IMR-90 (cell line): ENCODE data around the gene TBCD. TPM values are rescaled to one million over a fixed set of nuclear protein-coding genes. Genes with fewer than 3 reads are reported as not detected.

ENCODE experiments used
- ATAC-seq: fragments of 200-7000 bp; cut with Tn5 transposase; 2 replicates; pipeline ENCODE4 v1.9.1; 2020; ENCODE audit warnings: low read depth, mild to moderate bottlenecking, moderate library complexity
- BruUV-seq: library from RNA; stranded (reverse); fragments of 400-500 nt; replicated peaks from 2 replicates; lab custom pipeline; 2021; lab: Mats Ljungman, UMichigan
- CTCF ChIA-PET: fragments of 300-600 bp; formaldehyde crosslinking; extraction: SDS; loops from one replicate; lab custom pipeline; 2021; ENCODE audit warnings: antibody characterized with exemption; lab: Yijun Ruan, JAX
- POLR2A ChIA-PET: fragments of 300-600 bp; sonication (Branson Sonifier 250); formaldehyde crosslinking; loops from one replicate; lab custom pipeline; 2022; ENCODE audit warnings: antibody characterized with exemption; ENCODE audit not compliant: unreplicated experiment; lab: Charles Lee
- DNase-seq: peaks from one replicate; pipeline ENCODE4 v3.0.0; 2013
- H2AFZ ChIP-seq: replicated peaks from 2 replicates; pipeline ENCODE3; 2013; ENCODE audit warnings: low read length, mild to moderate bottlenecking; ENCODE audit not compliant: poor library complexity
- H2AK5ac ChIP-seq: 2 replicates; pipeline ENCODE4 v1.6.1; 2013; ENCODE audit warnings: low read depth, low read length, inconsistent platforms
- H2AK9ac ChIP-seq: replicated peaks from 2 replicates; pipeline ENCODE3; 2013; ENCODE audit warnings: mild to moderate bottlenecking, low read depth, low read length, moderate library complexity; ENCODE audit not compliant: poor library complexity
- H2BK120ac ChIP-seq: 2 replicates; pipeline ENCODE4 v1.6.1; 2013; ENCODE audit warnings: low read depth, low read length, inconsistent platforms
- H2BK15ac ChIP-seq: 3 replicates; pipeline ENCODE4 v1.6.1; 2013; ENCODE audit warnings: low read depth, low read length, inconsistent platforms
- H2BK20ac ChIP-seq: 2 replicates; pipeline ENCODE4 v1.6.1; 2013; ENCODE audit warnings: low read depth, mild to moderate bottlenecking, inconsistent platforms, low read length, moderate library complexity
- H2BK5ac ChIP-seq: 2 replicates; pipeline ENCODE4 v1.6.1; 2013; ENCODE audit warnings: mild to moderate bottlenecking, low read depth, low read length, inconsistent platforms; ENCODE audit not compliant: poor library complexity, severe bottlenecking
- H3K14ac ChIP-seq: replicated peaks from 2 replicates; pipeline ENCODE4 v1.6.1; 2013; ENCODE audit warnings: low read depth, low read length, inconsistent platforms
- H3K18ac ChIP-seq: 2 replicates; pipeline ENCODE4 v1.6.1; 2013; ENCODE audit warnings: low read depth, low read length, control low read depth
- H3K23ac ChIP-seq: 2 replicates; pipeline ENCODE4 v1.6.1; 2013; ENCODE audit warnings: low read depth, low read length, inconsistent platforms
- H3K27ac ChIP-seq: 2 replicates; pipeline ENCODE4 v1.5.1; 2013; ENCODE audit warnings: mild to moderate bottlenecking, control low read depth, low read length; ENCODE audit not compliant: insufficient read depth
- H3K27me3 ChIP-seq: 2 replicates; pipeline ENCODE4 v1.6.1; 2013; ENCODE audit warnings: low read length; ENCODE audit not compliant: control insufficient read depth, insufficient read depth
- H3K36me3 ChIP-seq: 2 replicates; pipeline ENCODE4 v1.6.1; 2013; ENCODE audit warnings: low read length, mixed read lengths; ENCODE audit not compliant: control insufficient read depth, insufficient read depth
- H3K4ac ChIP-seq: 2 replicates; pipeline ENCODE4 v1.6.1; 2013; ENCODE audit warnings: low read depth, low read length, inconsistent platforms
- H3K4me1 ChIP-seq: 2 replicates; pipeline ENCODE4 v1.6.1; 2013; ENCODE audit warnings: low read length, mixed read lengths; ENCODE audit not compliant: control insufficient read depth, insufficient read depth
- H3K4me2 ChIP-seq: 2 replicates; pipeline ENCODE4 v1.6.1; 2013; ENCODE audit warnings: low read depth, mild to moderate bottlenecking, control low read depth, low read length, moderate library complexity
- H3K4me3 ChIP-seq: 2 replicates; pipeline ENCODE4 v1.5.1; 2013; ENCODE audit warnings: low read depth, mild to moderate bottlenecking, control low read depth, low read length, moderate library complexity; ENCODE audit not compliant: insufficient read depth
- H3K56ac ChIP-seq: 2 replicates; pipeline ENCODE4 v1.6.1; 2013; ENCODE audit warnings: low read length, inconsistent platforms; ENCODE audit not compliant: insufficient read depth; ENCODE audit errors: extremely low read depth
- H3K79me1 ChIP-seq, 2 experiments: 2 replicates each; pipeline ENCODE4 v1.6.1; 2013; ENCODE audit warnings: low read length in 2 of 2, inconsistent platforms in 1 of 2, low read depth in 1 of 2
- H3K9ac ChIP-seq: 2 replicates; pipeline ENCODE4 v1.6.1; 2013; ENCODE audit warnings: low read depth, low read length, control low read depth
- H3K9me1 ChIP-seq: 2 replicates; pipeline ENCODE4 v1.6.1; 2013; ENCODE audit warnings: low read length, inconsistent platforms; ENCODE audit not compliant: insufficient read depth
- H3K9me3 ChIP-seq: 2 replicates; pipeline ENCODE4 v1.6.1; 2013; ENCODE audit warnings: low read length; ENCODE audit not compliant: control insufficient read depth, insufficient read depth
- H4K20me1 ChIP-seq: 2 replicates; pipeline ENCODE4 v1.6.1; 2013; ENCODE audit warnings: low read length, inconsistent platforms; ENCODE audit not compliant: insufficient read depth
- H4K5ac ChIP-seq: 2 replicates; pipeline ENCODE4 v1.6.1; 2013; ENCODE audit warnings: mild to moderate bottlenecking, low read depth, low read length, control low read depth
- H4K8ac ChIP-seq, 2 experiments: 2 replicates each; pipeline ENCODE4 v1.6.1; 2013; ENCODE audit warnings: low read depth in 2 of 2, low read length in 2 of 2, control low read depth in 1 of 2, inconsistent platforms in 1 of 2
- H4K91ac ChIP-seq: 2 replicates; pipeline ENCODE4 v1.6.1; 2013; ENCODE audit warnings: low read depth, low read length, inconsistent platforms; ENCODE audit not compliant: insufficient read depth
- BHLHE40 ChIP-seq: fragments of 150-350 bp; IDR thresholded peaks from 2 replicates; pipeline ENCODE4 v1.6.1; 2016; ENCODE audit warnings: mild to moderate bottlenecking, low read depth, low read length
- CEBPB ChIP-seq: IDR thresholded peaks from 2 replicates; pipeline ENCODE4 v1.6.1; 2012; ENCODE audit warnings: low read depth, low read length, improper control_type of control experiment
- CHD1 ChIP-seq: IDR thresholded peaks from 2 replicates; pipeline ENCODE4 v1.6.1; 2012; ENCODE audit warnings: low read depth, low read length, improper control_type of control experiment
- ELK1 ChIP-seq: fragments of 150-350 bp; IDR thresholded peaks from 2 replicates; pipeline ENCODE4 v1.6.1; 2016; ENCODE audit warnings: low read depth, mild to moderate bottlenecking, low read length, moderate library complexity, borderline replicate concordance
- FOS ChIP-seq: fragments of 150-350 bp; IDR thresholded peaks from 2 replicates; pipeline ENCODE4 v1.6.1; 2016; ENCODE audit warnings: low read depth, low read length
- MAZ ChIP-seq: IDR thresholded peaks from 2 replicates; pipeline ENCODE4 v1.6.1; 2012; ENCODE audit warnings: low read depth, mild to moderate bottlenecking, low read length, improper control_type of control experiment, moderate library complexity, borderline replicate concordance
- MXI1 ChIP-seq: IDR thresholded peaks from 2 replicates; pipeline ENCODE4 v1.6.1; 2012; ENCODE audit warnings: low read depth, mild to moderate bottlenecking, low read length, moderate library complexity, borderline replicate concordance
- NFE2L2 ChIP-seq: fragments of 150-350 bp; IDR thresholded peaks from 2 replicates; pipeline ENCODE4 v1.6.1; 2016; ENCODE audit warnings: low read depth, mild to moderate bottlenecking, low read length
- RAD21 ChIP-seq: IDR thresholded peaks from 2 replicates; pipeline ENCODE4 v1.6.1; 2012; ENCODE audit warnings: low read length, improper control_type of control experiment
- RCOR1 ChIP-seq: IDR thresholded peaks from 2 replicates; pipeline ENCODE4 v1.6.1; 2012; ENCODE audit warnings: mild to moderate bottlenecking, low read length, improper control_type of control experiment; ENCODE audit not compliant: insufficient replicate concordance
- RFX5 ChIP-seq: IDR thresholded peaks from 2 replicates; pipeline ENCODE4 v1.8.0; 2012; ENCODE audit warnings: low read depth, mild to moderate bottlenecking, low read length, moderate library complexity
- SMC3 ChIP-seq: fragments of 150-350 bp; IDR thresholded peaks from 2 replicates; pipeline ENCODE4 v1.6.1; 2016; ENCODE audit warnings: low read depth, mild to moderate bottlenecking, antibody characterized with exemption, low read length, moderate library complexity
- USF2 ChIP-seq: fragments of 150-350 bp; IDR thresholded peaks from 2 replicates; pipeline ENCODE4 v1.6.1; 2017; ENCODE audit warnings: mild to moderate bottlenecking, antibody characterized with exemption, low read length, low read depth
- WGBS, 2 experiments: methylation state at CpG; one replicate each; pipeline versions ENCODE4 v1.1.5 to v1.1.7; 2013; ENCODE audit warnings: missing lambda C conversion rate in 2 of 2; ENCODE audit not compliant: insufficient read length in 1 of 2; ENCODE audit errors: extremely low coverage in 2 of 2; 5-methylcytosine and 5-hydroxymethylcytosine counted together
- dilution Hi-C: fragments of 300-500 bp; cut with HindIII; formaldehyde crosslinking; loops from one replicate; pipeline ENCODE4 v1.14.3; 2018; ENCODE audit warnings: low sequenced_read_pairs; ENCODE audit not compliant: unreplicated experiment
- in situ Hi-C: fragments of 300-500 bp; cut with MboI; formaldehyde crosslinking; loops from 3 replicates; pipeline ENCODE4 v1.14.3; 2019; ENCODE audit warnings: low sequenced_read_pairs, inconsistent platforms, mixed read lengths
- intact Hi-C: fragments of 100-400 bp; cut with micrococcal nuclease; formaldehyde crosslinking; loops from 2 replicates; pipeline ENCODE4 v1.10.0; 2022
- polyA plus RNA-seq, 3 experiments: library from polyadenylated mRNA; depleted of rRNA; stranded (reverse); fragments of >200 nt; gene quantifications; 2 replicates each; pipeline ENCODE4 v1.2.3, GENCODE V29; 2012; ENCODE audit warnings: low replicate concordance in 1 of 3
- total RNA-seq: library from RNA; depleted of rRNA; stranded (reverse); fragments of >200 nt; gene quantifications from 2 replicates; pipeline ENCODE4 v1.2.3, GENCODE V29; 2012
- TF ChIP-seq, protein P1 (sequence below): conservative IDR thresholded peaks from 2 replicates; pipeline ENCODE4 v1.5.1; 2012; ENCODE audit warnings: mild to moderate bottlenecking, low read depth, low read length, improper control_type of control experiment

TBCD gene
- total and polyA plus RNA-seq, 2 of the 4 experiments (the other 2 are of a cell fraction): 21.9 to 54.5 TPM

DNA sequence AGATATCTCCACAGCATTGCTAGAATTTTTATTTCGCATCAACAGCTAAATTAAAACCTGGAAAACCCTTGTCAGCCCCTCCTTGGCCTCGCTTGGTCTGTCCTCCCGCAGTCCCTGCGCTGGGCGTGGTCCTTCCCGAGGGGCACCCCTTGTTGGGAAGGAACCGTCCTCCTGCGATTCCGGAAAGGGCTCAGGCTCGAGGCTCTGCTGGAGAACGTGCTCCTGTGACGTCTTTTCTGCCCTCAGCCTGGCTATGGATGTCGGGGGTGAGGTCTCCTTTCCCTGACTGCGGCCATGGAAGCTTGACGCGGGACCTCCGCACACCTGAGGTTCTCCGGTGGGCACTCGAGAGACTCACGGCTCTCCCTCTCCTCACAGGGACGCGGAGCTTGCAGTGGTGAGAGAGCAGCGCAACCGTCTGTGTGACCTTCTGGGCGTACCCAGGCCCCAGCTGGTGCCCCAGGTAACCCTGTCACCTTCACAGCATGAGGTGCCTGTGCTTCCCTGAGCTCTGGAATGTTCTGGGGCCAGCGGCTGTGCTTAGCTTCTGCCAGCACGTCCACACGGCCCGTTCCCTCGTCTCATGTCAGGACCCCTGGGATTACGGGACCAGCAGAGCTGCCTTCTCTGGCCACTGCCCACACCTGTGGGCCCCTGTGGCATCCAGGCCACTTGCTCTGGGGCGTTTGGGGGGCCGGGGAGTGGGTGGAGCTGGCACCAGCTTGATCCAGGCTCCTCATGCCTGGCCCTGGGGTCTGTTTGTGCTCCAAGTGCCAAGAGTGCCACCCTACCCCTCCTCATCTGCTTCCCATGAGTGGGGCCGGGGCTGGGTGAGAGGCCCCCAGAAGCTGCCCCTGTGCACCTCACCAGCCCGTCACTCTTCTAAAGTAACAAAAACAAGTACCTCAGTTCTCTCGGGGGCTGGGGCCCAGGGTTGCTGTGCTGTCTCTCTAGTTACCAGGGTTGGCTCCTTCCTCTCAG lies 189.4 kb downstream of the TBCD start:
- dilution Hi-C loops: no loop called here
- BruUV-seq: no TSS peak
- H2BK15ac ChIP-seq: no peak overlapping the region
- WGBS, 2 experiments: 96% methylated on average over 17 of the region's 36 CpGs; no CpG with 5 or more reads in 1 of the 2 experiments
- peaks cover 50% of the 10 kb centered on the region for H3K36me3 ChIP-seq
- no peak overlapping the region for H3K4me2 ChIP-seq
- H2BK5ac ChIP-seq: no peak overlapping the region
- TF ChIP-seq RFX5: no peak
- TF ChIP-seq CHD1: no peak
- TF ChIP-seq USF2: no peak
- TF ChIP-seq SMC3: no peak
- TF ChIP-seq, protein P1, sequence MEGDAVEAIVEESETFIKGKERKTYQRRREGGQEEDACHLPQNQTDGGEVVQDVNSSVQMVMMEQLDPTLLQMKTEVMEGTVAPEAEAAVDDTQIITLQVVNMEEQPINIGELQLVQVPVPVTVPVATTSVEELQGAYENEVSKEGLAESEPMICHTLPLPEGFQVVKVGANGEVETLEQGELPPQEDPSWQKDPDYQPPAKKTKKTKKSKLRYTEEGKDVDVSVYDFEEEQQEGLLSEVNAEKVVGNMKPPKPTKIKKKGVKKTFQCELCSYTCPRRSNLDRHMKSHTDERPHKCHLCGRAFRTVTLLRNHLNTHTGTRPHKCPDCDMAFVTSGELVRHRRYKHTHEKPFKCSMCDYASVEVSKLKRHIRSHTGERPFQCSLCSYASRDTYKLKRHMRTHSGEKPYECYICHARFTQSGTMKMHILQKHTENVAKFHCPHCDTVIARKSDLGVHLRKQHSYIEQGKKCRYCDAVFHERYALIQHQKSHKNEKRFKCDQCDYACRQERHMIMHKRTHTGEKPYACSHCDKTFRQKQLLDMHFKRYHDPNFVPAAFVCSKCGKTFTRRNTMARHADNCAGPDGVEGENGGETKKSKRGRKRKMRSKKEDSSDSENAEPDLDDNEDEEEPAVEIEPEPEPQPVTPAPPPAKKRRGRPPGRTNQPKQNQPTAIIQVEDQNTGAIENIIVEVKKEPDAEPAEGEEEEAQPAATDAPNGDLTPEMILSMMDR: no peak
- TF ChIP-seq MXI1: no peak
- TF ChIP-seq ELK1: no peak
- TF ChIP-seq BHLHE40: no peak
- TF ChIP-seq RAD21: no peak
- no peak for TF ChIP-seq MAZ
- TF ChIP-seq RCOR1: no peak
- no peak for TF ChIP-seq CEBPB
- TF ChIP-seq NFE2L2: no peak
- no peak for TF ChIP-seq FOS
- DNase-seq: no peak
- no peaks in the 10 kb centered on the region for H3K9me1 ChIP-seq
- no peak overlapping the region for H3K23ac ChIP-seq
- H4K20me1 ChIP-seq: no peaks in the 10 kb centered on the region
- H2AK5ac ChIP-seq: no peak overlapping the region
- H3K56ac ChIP-seq: no peak overlapping the region
- intact Hi-C loops: no loop called here
- no peak overlapping the region for H3K9ac ChIP-seq
- no peak overlapping the region for H3K4me3 ChIP-seq
- in situ Hi-C loops: no loop called here
- no peak overlapping the region for H2AK9ac ChIP-seq
- no peaks in the 10 kb centered on the region for H3K79me1 ChIP-seq
- H3K27ac ChIP-seq: no peak overlapping the region
- H3K14ac ChIP-seq: no peak overlapping the region
- no peak for ATAC-seq
- POLR2A ChIA-PET: no interaction called here
- peaks cover 23% of the 10 kb centered on the region for H3K9me3 ChIP-seq
- no peak overlapping the region for H2BK20ac ChIP-seq
- H2BK120ac ChIP-seq: no peak overlapping the region
- H4K5ac ChIP-seq: no peak overlapping the region
- no peak overlapping the region for H4K91ac ChIP-seq
- no peak overlapping the region for H2AFZ ChIP-seq
- H3K27me3 ChIP-seq: no peaks in the 10 kb centered on the region
- H4K8ac ChIP-seq: no peak overlapping the region
- H3K4me1 ChIP-seq: no peaks in the 10 kb centered on the region
- H3K18ac ChIP-seq: no peak overlapping the region
- H3K4ac ChIP-seq: no peak overlapping the region
- CTCF ChIA-PET: no interaction called here
